Endothelial cell of umbilical vein (primary cell): ENCODE data around the gene SGK2. TPM values are rescaled to one million over a fixed set of nuclear protein-coding genes. Genes with fewer than 3 reads are reported as not detected.
"Not testable (repeated sequence)": the region's sequence is repeated elsewhere in the genome, so short reads cannot be mapped to it uniquely, and the experiment has no call there.

Experiments used
- BruUV-seq: library from RNA; stranded (reverse); fragments of 400-500 nt; replicated peaks from 2 replicates; lab custom pipeline; 2021; lab: Mats Ljungman, UMichigan
- CTCF ChIA-PET: fragments of 300-600, 350-600 bp; sonication (Branson Sonifier 250); formaldehyde crosslinking; loops from one replicate; lab custom pipeline; 2021; ENCODE audit warnings: antibody characterized with exemption, inconsistent platforms; lab: Charles Lee
- POLR2A ChIA-PET: fragments of 300-600, 350-600 bp; sonication (Branson Sonifier 250); formaldehyde crosslinking; loops from one replicate; lab custom pipeline; 2021; ENCODE audit warnings: antibody characterized with exemption, inconsistent platforms; lab: Charles Lee
- DNase-seq: peaks from one replicate; pipeline ENCODE4 v3.0.0-alpha.2; 2011; ENCODE audit warnings: low read depth, low spot score
- FAIRE-seq: peaks from 2 replicates; lab custom pipeline; 2011; peaks lifted over from hg19 to GRCh38; lab: Jason Lieb, UNC
- H2AFZ ChIP-seq: 2 replicates; pipeline ENCODE4 v1.6.0; 2012; ENCODE audit warnings: low read depth, low read length, control low read depth, inconsistent platforms
- H3K27ac ChIP-seq: 2 replicates; pipeline ENCODE4 v1.5.1; 2011; ENCODE audit warnings: low read depth, mild to moderate bottlenecking, control low read depth, low read length, moderate library complexity; ENCODE audit not compliant: insufficient read depth
- H3K27me3 ChIP-seq, 2 experiments: 2 replicates each; pipeline versions ENCODE4 v1.6.0 to v1.6.1; 2011; ENCODE audit warnings: low read length in 2 of 2, mixed read lengths in 1 of 2; ENCODE audit not compliant: control insufficient read depth in 2 of 2, insufficient read depth in 2 of 2
- H3K36me3 ChIP-seq, 2 experiments: 2 replicates in 1 of 2; 3 replicates in 1 of 2; pipeline ENCODE4 v1.5.1; 2011; ENCODE audit warnings: low read length in 2 of 2, mild to moderate bottlenecking in 1 of 2, moderate library complexity in 1 of 2; ENCODE audit not compliant: control insufficient read depth in 2 of 2, insufficient read depth in 2 of 2; ENCODE audit errors: extremely low read depth in 1 of 2
- H3K4me1 ChIP-seq: 3 replicates; pipeline ENCODE4 v1.5.1; 2011; ENCODE audit warnings: mild to moderate bottlenecking, low read length; ENCODE audit not compliant: control insufficient read depth, insufficient read depth; ENCODE audit errors: extremely low read depth
- H3K4me2 ChIP-seq: 2 replicates; pipeline ENCODE4 v1.6.1; 2011; ENCODE audit warnings: low read length, control low read depth, mixed read lengths; ENCODE audit not compliant: insufficient read depth
- H3K4me3 ChIP-seq, 3 experiments: fragments of 200-600 bp in 1 of 3; sonication (generic), shearing (Covaris generic) in 1 of 3; replicated peaks in 1 of 3; 2 replicates each; pipeline ENCODE4 v1.5.1; 2011 to 2016; ENCODE audit warnings: control low read depth in 3 of 3, low read length in 3 of 3, mild to moderate bottlenecking in 2 of 3, inconsistent platforms in 1 of 3, low read depth in 1 of 3, moderate library complexity in 1 of 3; ENCODE audit not compliant: insufficient read depth in 1 of 3
- H3K79me2 ChIP-seq: 2 replicates; pipeline ENCODE4 v1.6.0; 2012; ENCODE audit warnings: low read length, inconsistent platforms; ENCODE audit not compliant: control insufficient read depth, insufficient read depth
- H3K9ac ChIP-seq: replicated peaks from 2 replicates; pipeline ENCODE3; 2011; ENCODE audit warnings: low read length, control low read depth; ENCODE audit not compliant: insufficient read depth; ENCODE audit errors: extremely low read depth
- H3K9me1 ChIP-seq: replicated peaks from 3 replicates; pipeline ENCODE4 v1.6.0; 2011; ENCODE audit warnings: mild to moderate bottlenecking, low read length; ENCODE audit not compliant: control insufficient read depth, insufficient read depth; ENCODE audit errors: extremely low read depth
- H3K9me3 ChIP-seq: replicated peaks from 2 replicates; pipeline ENCODE4 v1.5.1; 2012; ENCODE audit warnings: low read length, inconsistent platforms; ENCODE audit not compliant: control insufficient read depth, insufficient read depth
- H4K20me1 ChIP-seq: replicated peaks from 2 replicates; pipeline ENCODE3; 2011; ENCODE audit warnings: mild to moderate bottlenecking, low read length; ENCODE audit not compliant: control insufficient read depth, insufficient read depth; ENCODE audit errors: extremely low read depth
- FOS ChIP-seq: IDR thresholded peaks from 2 replicates; pipeline ENCODE4 v1.6.1; 2011; ENCODE audit warnings: mild to moderate bottlenecking, low read length, moderate library complexity, borderline replicate concordance; ENCODE audit not compliant: insufficient read depth
- MYC ChIP-seq: IDR thresholded peaks from one replicate; pipeline ENCODE4 v1.6.1; 2011; ENCODE audit warnings: mild to moderate bottlenecking, low read depth, low read length
- POLR2A ChIP-seq: IDR thresholded peaks from 2 replicates; pipeline ENCODE4 v1.6.1; 2012; ENCODE audit warnings: low read depth, mild to moderate bottlenecking, control low read depth, low read length
- POLR2AphosphoS5 ChIP-seq: IDR thresholded peaks from 2 replicates; pipeline ENCODE4 v1.6.1; 2012; ENCODE audit warnings: low read depth, mild to moderate bottlenecking, control low read depth, low read length, moderate library complexity; ENCODE audit not compliant: insufficient read depth
- dilution Hi-C: fragments of 300-500 bp; cut with MboI; formaldehyde crosslinking; loops from one replicate; pipeline ENCODE4 v1.15.0; 2019; ENCODE audit warnings: low sequenced_read_pairs; ENCODE audit not compliant: extremely low pct_ligation_motif_present
- intact Hi-C: fragments of 100-400 bp; cut with micrococcal nuclease; formaldehyde crosslinking; loops from one replicate; pipeline ENCODE4 v1.10.0; 2022
- polyA plus RNA-seq, 4 experiments: library from polyadenylated mRNA; depleted of rRNA in 3 of 4; stranded (reverse) in 3 of 4; unstranded in 1 of 4; fragments of >200 nt; gene quantifications; 2 replicates each; pipeline versions ENCODE4 v1.2.1 to v1.2.3, GENCODE V29; 2011 to 2012; ENCODE audit warnings: missing spikeins in 1 of 4
- total RNA-seq: library from RNA; stranded (reverse); gene quantifications from 2 replicates; pipeline ENCODE4 v1.2.3, GENCODE V29; 2021

The SGK2 gene
- total and polyA plus RNA-seq, 2 donors (not counting 3 experiments of a cell fraction or from before 2014, with no cell fraction given), result 0.21 to 0.27 TPM

DNA sequence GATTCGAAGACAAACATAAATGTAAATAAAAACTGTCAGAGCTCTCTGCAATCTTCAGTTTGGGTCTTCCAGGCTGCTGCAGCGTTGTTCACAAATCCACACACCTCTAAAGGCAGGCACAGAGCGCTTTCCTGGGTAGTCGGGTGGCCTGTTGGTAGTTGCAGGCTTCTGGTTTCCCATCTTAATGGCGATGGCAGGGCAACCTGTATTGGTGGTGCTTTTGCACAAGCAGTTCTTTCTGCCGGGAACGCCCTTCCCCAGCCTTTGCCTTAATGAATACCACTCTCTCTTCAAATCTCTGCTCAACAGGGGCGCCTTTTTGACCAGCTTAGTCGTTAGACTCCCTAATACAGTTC is 31.2 kb downstream of the SGK2 start:
- FAIRE-seq (peak; percentile 61), DNase-seq (no peak)
- CTCF ChIA-PET, result interaction anchor here (1.0 to 1.9 kb wide), 5 partner anchors 39 to 490 kb away, joined by 3 to 25 read pairs (median 6); no protein-coding TSS in a partner anchor
- peaks cover 9% of the 10 kb centered on the region for H3K4me1 ChIP-seq
- peak overlapping the region; percentile 83 for H3K4me2 ChIP-seq
- H4K20me1 ChIP-seq, result no peaks in the 10 kb centered on the region
- peaks cover 3% of the 10 kb centered on the region for H3K79me2 ChIP-seq
- POLR2A ChIA-PET, result interaction anchor here (1.1 to 1.4 kb wide), 2 partner anchors 76 to 133 kb away, joined by 3 to 9 read pairs; no protein-coding TSS in a partner anchor
- H3K9me3 ChIP-seq, result no peaks in the 10 kb centered on the region
- peak overlapping the region; percentile 23 for H3K9ac ChIP-seq
- no peak for TF ChIP-seq FOS
- H3K36me3 ChIP-seq, result no peaks in the 10 kb centered on the region
- BruUV-seq, result TSS peak; percentile 37
- intact Hi-C loops (loop anchor here (2.0 to 5.0 kb wide), 4 partner anchors 51 to 133 kb away; partner anchors contain the start of genes MYBL2 and SRSF6), dilution Hi-C loops (no loop called here)
- H3K27ac ChIP-seq, result peak overlapping the region; percentile 91
- peaks cover 2% of the 10 kb centered on the region in 2 experiments for H3K27me3 ChIP-seq
- peak overlapping the region; percentile 95 for H2AFZ ChIP-seq
- H3K4me3 ChIP-seq, result peak overlapping the region; percentile 36 to 100 (median 80)
- no peaks in the 10 kb centered on the region for H3K9me1 ChIP-seq

DNA sequence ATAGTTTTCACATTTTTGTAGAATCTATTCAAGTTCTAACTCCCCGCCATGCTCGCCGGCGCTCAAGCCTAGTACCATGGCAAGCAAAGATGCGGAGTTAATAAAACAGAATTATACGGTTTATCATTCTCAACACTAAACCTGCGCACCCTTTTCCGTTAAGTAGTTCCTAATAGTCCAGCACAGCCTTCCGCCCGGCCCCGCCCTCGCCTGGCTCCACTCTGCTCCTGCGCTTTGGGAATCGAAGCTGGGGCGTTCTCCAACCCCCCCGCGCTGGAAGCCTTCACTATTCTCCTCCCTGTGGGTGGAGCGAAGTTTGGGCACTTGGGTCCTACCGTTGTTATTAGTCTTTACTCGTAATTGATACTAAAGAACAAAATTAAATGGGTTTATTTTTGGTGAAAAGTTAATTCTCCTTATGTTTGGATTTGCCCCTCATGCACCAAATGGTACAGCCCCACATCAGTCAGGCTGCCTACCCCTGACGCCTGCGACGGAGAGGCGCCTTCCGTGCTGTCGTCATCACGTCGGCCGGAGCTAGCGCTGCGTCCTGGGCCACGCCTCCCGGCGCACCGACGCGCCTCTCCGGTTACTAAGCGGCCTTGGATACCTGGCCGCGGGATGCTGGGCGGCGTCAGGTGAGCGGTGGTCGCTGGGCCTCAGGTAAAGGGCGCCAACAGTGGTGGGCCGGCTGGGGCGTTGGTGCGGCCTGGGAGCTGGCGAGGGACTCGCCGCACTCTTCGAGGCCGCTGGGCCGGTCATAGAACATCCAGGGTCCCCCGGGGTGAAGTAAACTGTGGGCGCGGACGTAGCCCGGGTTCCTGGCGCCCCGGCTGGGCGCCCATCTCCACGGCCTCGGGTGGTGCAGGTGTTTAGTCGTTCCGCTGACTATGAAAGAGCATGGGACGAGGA is 31.8 kb downstream of the SGK2 start, which contains the start of gene IFT52:
Gene IFT52 (plus strand): TSS at position 546 of the 912 bp plus-strand sequence. CDS start 3,762 bp downstream, outside the sequence.
- Histone ChIP-seq H3K4me1 (peaks cover 9% of the 10 kb centered on the region), H3K79me2 (peaks cover 3% of the 10 kb centered on the region), H3K4me3 (peak within 1 kb of the TSS; percentile 64 to 100 (median 80)), H3K4me2 (peak within 1 kb of the TSS; percentile 94), H2AFZ (peak within 1 kb of the TSS; percentile 95), H3K36me3 (no peaks in the 10 kb centered on the region), H3K27me3 (peaks cover 0 to 2% of the 10 kb centered on the region in 2 experiments), H4K20me1 (no peaks in the 10 kb centered on the region), H3K9me3 (no peaks in the 10 kb centered on the region), H3K9me1 (no peaks in the 10 kb centered on the region), H3K9ac (peak within 1 kb of the TSS; percentile 76), H3K27ac (peak within 1 kb of the TSS; percentile 91)
- ChIA-PET POLR2A (interaction anchor here (0.6 to 1.4 kb wide), 4 partner anchors 20 to 134 kb away, joined by 3 to 9 read pairs (median 3); no protein-coding TSS in a partner anchor), CTCF (interaction anchor here (0.6 to 1.9 kb wide), 8 partner anchors 39 to 490 kb away, joined by 3 to 25 read pairs (median 4); no protein-coding TSS in a partner anchor)
- DNase-seq, result peak; percentile 93
- intact Hi-C loops, result loop anchor here (2.0 to 5.0 kb wide), 4 partner anchors 52 to 133 kb away; partner anchors contain the start of genes MYBL2 and SRSF6
- peak; percentile 93 for FAIRE-seq
- TF ChIP-seq POLR2AphosphoS5 (peak; percentile 42), MYC (no peak), POLR2A (peak; percentile 32)
- TSS peak; percentile 83 for BruUV-seq
- dilution Hi-C loops, result no loop called here

DNA sequence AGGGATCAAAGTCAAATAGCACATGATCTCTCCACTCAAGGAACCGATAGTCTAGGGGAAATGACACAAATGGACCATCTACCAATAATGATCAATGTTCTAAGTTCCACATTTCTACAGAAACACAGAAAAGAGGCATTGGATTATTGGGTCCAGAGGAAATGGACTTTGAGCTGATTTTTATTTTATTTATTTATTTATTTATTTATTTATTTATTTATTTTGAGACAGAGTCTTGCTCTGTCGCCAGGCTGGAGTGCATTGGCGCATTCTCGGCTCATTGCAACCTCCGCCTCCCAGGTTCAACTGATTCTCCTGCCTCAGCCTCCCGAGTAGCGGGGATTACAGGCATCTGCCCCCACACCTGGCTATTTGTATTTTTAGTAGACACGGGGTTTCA is 43.1 kb downstream of the SGK2 start:
- H3K4me2 ChIP-seq, FAIRE-seq, H3K9me1 ChIP-seq, H3K27me3 ChIP-seq, intact Hi-C loops, H3K4me3 ChIP-seq, H3K9me3 ChIP-seq, DNase-seq, H3K79me2 ChIP-seq, dilution Hi-C loops, BruUV-seq, H3K4me1 ChIP-seq, H3K27ac ChIP-seq, H2AFZ ChIP-seq, H4K20me1 ChIP-seq, POLR2A ChIA-PET, H3K9ac ChIP-seq: not testable (repeated sequence)
- peaks cover 6 to 19% of the 10 kb centered on the region in 2 experiments for H3K36me3 ChIP-seq
- CTCF ChIA-PET, result interaction anchor here (1.0 kb wide), 1 partner anchor 64 kb away, joined by 3 read pairs; no protein-coding TSS in a partner anchor
